Parathyroid adenoma (tissue), 2 donors: ENCODE data around the gene DTX3L.

Experiments used
- H2AFZ ChIP-seq: fragments of 300-600 bp; sonication (generic); one replicate; pipeline ENCODE4 v1.7.0; 2017; ENCODE audit warnings: antibody characterized with exemption, mild to moderate bottlenecking
- H3K27ac ChIP-seq: fragments of 300-600 bp; sonication (generic); one replicate; pipeline ENCODE4 v1.7.0; 2017
- H3K27me3 ChIP-seq: fragments of 300-600 bp; sonication (generic); one replicate; pipeline ENCODE4 v1.7.0; 2017; ENCODE audit warnings: low read length; ENCODE audit not compliant: control insufficient read depth, insufficient read depth
- H3K36me3 ChIP-seq: fragments of 300-600 bp; sonication (generic); one replicate; pipeline ENCODE4 v1.7.0; 2017; ENCODE audit warnings: low read length; ENCODE audit not compliant: control insufficient read depth, insufficient read depth
- H3K4me1 ChIP-seq: fragments of 300-600 bp; sonication (generic); one replicate; pipeline ENCODE4 v1.7.0; 2017; ENCODE audit warnings: control low read depth
- H3K4me2 ChIP-seq: fragments of 300-600 bp; sonication (generic); one replicate; pipeline ENCODE4 v1.7.0; 2017; ENCODE audit warnings: low read length
- H3K4me3 ChIP-seq: fragments of 300-600 bp; sonication (generic); one replicate; pipeline ENCODE4 v1.7.0; 2017; ENCODE audit warnings: low read depth, low read length
- H3K79me2 ChIP-seq: fragments of 300-600 bp; sonication (generic); one replicate; pipeline ENCODE4 v1.7.0; 2017; ENCODE audit warnings: control low read depth
- H3K9ac ChIP-seq: fragments of 300-600 bp; sonication (generic); one replicate; pipeline ENCODE4 v1.7.0; 2017; ENCODE audit warnings: mild to moderate bottlenecking
- H3K9me3 ChIP-seq: fragments of 300-600 bp; sonication (generic); one replicate; pipeline ENCODE4 v1.7.0; 2017; ENCODE audit warnings: low read length; ENCODE audit not compliant: control insufficient read depth
- TF ChIP-seq, protein P1 (sequence below): fragments of 300-600 bp; sonication (generic); IDR thresholded peaks from one replicate; pipeline ENCODE4 v1.7.0; 2017; ENCODE audit warnings: antibody characterized with exemption, mild to moderate bottlenecking
- donor health status: primary hyperparathyroidism.

DTX3L gene

DNA sequence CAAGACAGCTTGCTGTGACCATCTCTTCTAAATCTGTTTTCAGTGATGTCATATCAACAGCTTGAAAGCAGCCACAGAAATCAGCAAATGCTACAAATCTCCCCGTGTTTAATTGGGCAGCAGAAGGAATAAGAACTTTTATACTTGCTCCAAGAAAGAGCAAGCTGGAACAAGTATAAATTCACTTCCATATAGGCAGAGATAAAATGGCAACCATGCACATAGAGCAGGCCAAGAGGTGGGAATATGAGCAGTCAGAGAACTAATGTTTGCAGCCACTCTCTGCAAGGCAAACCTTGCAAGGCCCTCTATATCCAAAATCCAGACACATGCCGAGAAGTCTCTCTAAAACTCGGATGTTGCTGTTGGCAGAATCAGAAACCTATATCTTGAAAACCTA lies 16.1 kb upstream of the DTX3L start:
- Histone ChIP-seq H3K9ac (no peak overlapping the region), H3K4me3 (no peak overlapping the region), H2AFZ (no peak overlapping the region), H3K9me3 (no peaks in the 10 kb centered on the region), H3K79me2 (peaks cover 4% of the 10 kb centered on the region), H3K4me1 (no peaks in the 10 kb centered on the region), H3K4me2 (no peak overlapping the region), H3K36me3 (no peaks in the 10 kb centered on the region), H3K27ac (no peak overlapping the region), H3K27me3 (no peaks in the 10 kb centered on the region)
- TF ChIP-seq, protein P1, sequence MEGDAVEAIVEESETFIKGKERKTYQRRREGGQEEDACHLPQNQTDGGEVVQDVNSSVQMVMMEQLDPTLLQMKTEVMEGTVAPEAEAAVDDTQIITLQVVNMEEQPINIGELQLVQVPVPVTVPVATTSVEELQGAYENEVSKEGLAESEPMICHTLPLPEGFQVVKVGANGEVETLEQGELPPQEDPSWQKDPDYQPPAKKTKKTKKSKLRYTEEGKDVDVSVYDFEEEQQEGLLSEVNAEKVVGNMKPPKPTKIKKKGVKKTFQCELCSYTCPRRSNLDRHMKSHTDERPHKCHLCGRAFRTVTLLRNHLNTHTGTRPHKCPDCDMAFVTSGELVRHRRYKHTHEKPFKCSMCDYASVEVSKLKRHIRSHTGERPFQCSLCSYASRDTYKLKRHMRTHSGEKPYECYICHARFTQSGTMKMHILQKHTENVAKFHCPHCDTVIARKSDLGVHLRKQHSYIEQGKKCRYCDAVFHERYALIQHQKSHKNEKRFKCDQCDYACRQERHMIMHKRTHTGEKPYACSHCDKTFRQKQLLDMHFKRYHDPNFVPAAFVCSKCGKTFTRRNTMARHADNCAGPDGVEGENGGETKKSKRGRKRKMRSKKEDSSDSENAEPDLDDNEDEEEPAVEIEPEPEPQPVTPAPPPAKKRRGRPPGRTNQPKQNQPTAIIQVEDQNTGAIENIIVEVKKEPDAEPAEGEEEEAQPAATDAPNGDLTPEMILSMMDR, result no peak

DNA sequence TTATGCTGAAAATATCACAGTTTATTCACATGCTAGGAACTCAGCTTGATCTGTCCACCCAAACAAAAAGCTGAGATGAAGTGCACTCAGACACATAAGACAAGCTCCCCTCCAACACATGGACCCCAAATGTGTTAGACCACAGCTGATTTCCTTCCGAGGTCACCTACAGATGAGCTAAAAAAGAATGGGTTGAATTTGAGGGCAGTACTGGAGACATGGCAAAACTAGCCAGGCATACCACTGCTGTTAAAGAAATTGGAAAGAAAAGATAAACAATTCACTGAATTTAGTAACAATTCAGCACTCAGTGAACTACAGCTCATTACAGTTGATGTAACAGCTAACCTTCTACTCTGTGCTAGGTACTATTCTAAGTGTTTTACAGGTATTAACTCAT lies 15.5 kb upstream of the DTX3L start:
- no peak overlapping the region for H3K27ac ChIP-seq
- H3K4me3 ChIP-seq, result no peak overlapping the region
- no peak overlapping the region for H3K4me2 ChIP-seq
- no peaks in the 10 kb centered on the region for H3K4me1 ChIP-seq
- no peaks in the 10 kb centered on the region for H3K9me3 ChIP-seq
- H3K79me2 ChIP-seq, result peaks cover 4% of the 10 kb centered on the region
- no peak overlapping the region for H2AFZ ChIP-seq
- H3K36me3 ChIP-seq, result no peaks in the 10 kb centered on the region
- no peaks in the 10 kb centered on the region for H3K27me3 ChIP-seq
- H3K9ac ChIP-seq, result no peak overlapping the region
- TF ChIP-seq, protein P1, result no peak

DNA sequence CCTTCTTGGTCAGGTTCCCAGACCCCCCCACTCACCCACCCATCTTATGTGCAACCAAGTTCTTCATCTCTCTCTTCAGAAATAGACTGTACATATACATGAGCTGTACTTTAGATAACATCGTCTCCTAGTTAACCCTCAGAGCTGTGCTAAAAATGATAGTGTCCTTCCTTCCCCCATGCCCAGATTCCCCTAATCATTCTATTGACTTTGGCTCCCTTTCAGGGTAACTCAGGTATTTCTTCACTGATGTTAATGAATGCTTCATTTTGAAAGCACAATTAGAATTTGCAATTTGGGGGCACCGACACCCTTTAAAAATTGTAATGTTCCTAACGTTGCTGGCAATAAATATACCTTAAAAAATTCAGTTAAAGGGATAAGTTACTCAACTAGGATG lies 11.0 kb upstream of the DTX3L start:
- Histone ChIP-seq H3K27me3 (no peaks in the 10 kb centered on the region), H3K79me2 (peaks cover 2% of the 10 kb centered on the region), H3K9me3 (no peaks in the 10 kb centered on the region), H3K4me3 (no peak overlapping the region), H3K27ac (no peak overlapping the region), H3K36me3 (no peaks in the 10 kb centered on the region), H3K9ac (no peak overlapping the region), H3K4me2 (no peak overlapping the region), H3K4me1 (peaks cover 3% of the 10 kb centered on the region), H2AFZ (no peak overlapping the region)
- TF ChIP-seq, protein P1, result no peak

DNA sequence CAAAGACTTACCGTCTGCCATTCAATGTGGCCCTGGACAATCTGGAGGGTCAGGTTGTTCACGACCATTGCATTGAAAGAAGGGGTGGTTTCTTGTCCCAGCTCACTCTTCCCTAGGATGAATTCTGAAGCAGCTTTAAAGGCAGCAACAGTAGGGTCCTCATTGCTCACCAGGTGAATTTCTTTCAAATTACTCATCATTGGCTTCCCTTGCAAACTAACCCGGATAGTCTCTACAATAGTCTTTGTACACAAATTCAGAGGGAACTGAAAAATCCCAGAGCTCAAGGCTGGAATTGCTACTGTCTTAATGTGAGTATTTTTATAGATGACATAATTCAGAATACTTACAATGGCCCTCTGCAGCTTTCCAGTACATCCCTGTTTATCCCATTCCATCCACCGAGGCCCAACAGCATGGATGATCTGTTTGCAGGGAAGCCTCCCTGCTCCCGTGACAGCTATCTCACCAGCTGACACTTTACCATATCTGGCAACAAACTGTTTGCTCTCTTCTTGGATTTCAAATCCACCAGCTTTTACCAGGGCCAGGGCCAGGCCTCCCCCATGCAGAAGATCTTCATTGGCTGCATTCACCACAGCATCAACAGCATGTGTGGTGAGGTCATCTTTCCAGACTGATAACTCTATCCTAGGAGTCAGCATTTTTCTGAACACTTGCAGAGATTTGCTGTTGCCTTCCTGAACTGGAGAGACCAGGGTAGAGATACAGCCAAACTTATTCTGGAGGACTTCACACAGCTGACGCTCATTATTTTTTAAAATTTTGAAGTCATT lies 8.7 kb upstream of the DTX3L start:
- Histone ChIP-seq H3K4me3 (no peak overlapping the region), H3K9ac (no peak overlapping the region), H3K27me3 (no peaks in the 10 kb centered on the region), H3K9me3 (no peaks in the 10 kb centered on the region), H3K27ac (peak overlapping the region; percentile 59), H3K4me2 (no peak overlapping the region), H3K4me1 (peaks cover 3% of the 10 kb centered on the region), H2AFZ (no peak overlapping the region), H3K79me2 (no peaks in the 10 kb centered on the region), H3K36me3 (no peaks in the 10 kb centered on the region)
- TF ChIP-seq, protein P1, result no peak

DNA sequence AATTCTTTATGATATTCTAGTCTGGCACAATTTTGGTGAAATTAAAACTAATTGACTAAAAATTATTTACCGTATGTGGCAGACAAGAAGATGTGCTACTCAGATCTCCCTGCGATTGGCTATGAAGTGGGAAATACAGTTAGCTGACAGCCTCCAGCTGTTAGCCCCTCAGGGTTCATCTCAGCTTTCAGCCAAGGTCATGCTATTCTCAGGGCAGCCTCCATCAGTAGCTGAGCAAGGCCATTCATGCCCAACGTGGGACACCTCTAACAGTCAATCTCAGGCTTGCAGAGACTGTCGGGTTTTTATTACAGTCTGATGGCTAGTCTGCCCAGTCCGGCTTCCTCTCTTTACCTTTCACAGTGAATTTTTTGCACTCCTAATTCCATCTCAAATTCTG lies 6.8 kb upstream of the DTX3L start:
- Histone ChIP-seq H3K79me2 (peaks cover 2% of the 10 kb centered on the region), H3K4me2 (no peak overlapping the region), H3K36me3 (no peaks in the 10 kb centered on the region), H2AFZ (no peak overlapping the region), H3K9me3 (no peaks in the 10 kb centered on the region), H3K27me3 (no peaks in the 10 kb centered on the region), H3K9ac (no peak overlapping the region), H3K4me1 (peaks cover 3% of the 10 kb centered on the region), H3K4me3 (no peak overlapping the region), H3K27ac (no peak overlapping the region)
- TF ChIP-seq, protein P1, result no peak
